ENCODE data around the gene GLO1.

GLO1 gene

GRCh38 chr6:38639498-38640215 is 63.3 kb downstream of the GLO1 start, which contains the start of gene BTBD9:
Gene BTBD9 (minus strand): TSS chr6:38639929.
- Histone ChIP-seq H3K4me3 (ENCODE audit: low read depth in 1 of 2, low read length in 2 of 2) (peak within 1 kb of the TSS; percentile 60 to 94), H3K27me3 (ENCODE audit: insufficient read depth, low read length, poor library complexity) (peaks cover 6% of the 10 kb centered on the region), H3K9me3 (ENCODE audit: insufficient read depth, low read length, severe bottlenecking) (no peaks in the 10 kb centered on the region), H3K27ac (ENCODE audit: low read length) (peak within 1 kb of the TSS; percentile 55), H3K4me2 (ENCODE audit: insufficient read depth, low read length) (peak within 1 kb of the TSS; percentile 77), H3K4me1 (ENCODE audit: insufficient read depth, low read length) (peaks cover 27% of the 10 kb centered on the region), H2AFZ (ENCODE audit: low read depth, low read length) (peak within 1 kb of the TSS; percentile 97), H3K36me3 (ENCODE audit: insufficient read depth, low read length) (no peaks in the 10 kb centered on the region), H3K79me2 (ENCODE audit: insufficient read depth, low read length) (no peaks in the 10 kb centered on the region), H4K20me1 (ENCODE audit: insufficient read depth, low read length) (no peaks in the 10 kb centered on the region), H3K9ac (ENCODE audit: low read depth, low read length) (peak within 1 kb of the TSS; percentile 66)
- peak; percentile 86 for ATAC-seq (ENCODE audit: insufficient read depth, low read depth)
- DNase-seq: peak; percentile 80
- TF ChIP-seq CTCF (IDR thresholded peaks at IDR 0.05; ENCODE audit: borderline replicate concordance, extremely low read depth, low read length, poor library complexity, severe bottlenecking): no peak
- no peak for TF ChIP-seq EZH2 (IDR thresholded peaks at IDR 0.05; ENCODE audit: borderline replicate concordance, low read depth, low read length, severe bottlenecking)

GRCh38 chr6:38638941-38639497 is 63.9 kb downstream of the GLO1 start:
- ATAC-seq (ENCODE audit: insufficient read depth, low read depth): peak; percentile 60

GRCh38 chr6:38637756-38638155 is 65.2 kb downstream of the GLO1 start:
- DNase-seq (no peak), ATAC-seq (ENCODE audit: insufficient read depth, low read depth) (no peak)
- Histone ChIP-seq H3K27me3 (ENCODE audit: insufficient read depth, low read length, poor library complexity) (peaks cover 6% of the 10 kb centered on the region), H3K27ac (ENCODE audit: low read length) (no peak overlapping the region), H3K4me2 (ENCODE audit: insufficient read depth, low read length) (no peak overlapping the region), H3K9me3 (ENCODE audit: insufficient read depth, low read length, severe bottlenecking) (no peaks in the 10 kb centered on the region), H3K36me3 (ENCODE audit: insufficient read depth, low read length) (no peaks in the 10 kb centered on the region), H4K20me1 (ENCODE audit: insufficient read depth, low read length) (no peaks in the 10 kb centered on the region), H3K9ac (ENCODE audit: low read depth, low read length) (no peak overlapping the region), H3K79me2 (ENCODE audit: insufficient read depth, low read length) (no peaks in the 10 kb centered on the region), H2AFZ (ENCODE audit: low read depth, low read length) (no peak overlapping the region), H3K4me3 (ENCODE audit: low read depth in 1 of 2, low read length in 2 of 2) (no peak overlapping the region), H3K4me1 (ENCODE audit: insufficient read depth, low read length) (peaks cover 27% of the 10 kb centered on the region)
- no peak for TF ChIP-seq EZH2 (IDR thresholded peaks at IDR 0.05; ENCODE audit: borderline replicate concordance, low read depth, low read length, severe bottlenecking)
- TF ChIP-seq CTCF (IDR thresholded peaks at IDR 0.05; ENCODE audit: borderline replicate concordance, extremely low read depth, low read length, poor library complexity, severe bottlenecking): no peak

More at GRCh38 chr6:38638941-38639497, 63.9 kb downstream of the GLO1 start:
- Histone ChIP-seq H3K36me3 (ENCODE audit: insufficient read depth, low read length) (no peaks in the 10 kb centered on the region), H3K4me1 (ENCODE audit: insufficient read depth, low read length) (peaks cover 27% of the 10 kb centered on the region), H3K4me2 (ENCODE audit: insufficient read depth, low read length) (peak overlapping the region; percentile 77), H2AFZ (ENCODE audit: low read depth, low read length) (peak overlapping the region; percentile 97), H3K27me3 (ENCODE audit: insufficient read depth, low read length, poor library complexity) (peaks cover 6% of the 10 kb centered on the region), H3K9ac (ENCODE audit: low read depth, low read length) (peak overlapping the region; percentile 66), H4K20me1 (ENCODE audit: insufficient read depth, low read length) (no peaks in the 10 kb centered on the region), H3K4me3 (ENCODE audit: low read depth in 1 of 2, low read length in 2 of 2) (peak overlapping the region; percentile 60 to 94), H3K27ac (ENCODE audit: low read length) (peak overlapping the region; percentile 55; the same call in 1 of the 2 replicates), H3K9me3 (ENCODE audit: insufficient read depth, low read length, severe bottlenecking) (no peaks in the 10 kb centered on the region), H3K79me2 (ENCODE audit: insufficient read depth, low read length) (no peaks in the 10 kb centered on the region)
- TF ChIP-seq CTCF (IDR thresholded peaks at IDR 0.05; ENCODE audit: borderline replicate concordance, extremely low read depth, low read length, poor library complexity, severe bottlenecking): no peak
- no peak for TF ChIP-seq EZH2 (IDR thresholded peaks at IDR 0.05; ENCODE audit: borderline replicate concordance, low read depth, low read length, severe bottlenecking)
- no peak for DNase-seq
